Psoas muscle (tissue), 8 donors: Measurements from ENCODE around the gene POC1A. TPM values are rescaled to one million over a fixed set of nuclear protein-coding genes. Genes with fewer than 3 reads are reported as not detected.
A peak's percentile ranks its signal among the peaks of the same experiment; 100 is the strongest.

Experiments used
- ATAC-seq, 4 donors: fragments of 200-7000 bp; cut with Tn5 transposase; one replicate each; pipeline ENCODE4 v1.9.1; 2020; ENCODE audit warnings: moderate library complexity in 3 of 4, mild to moderate bottlenecking in 2 of 4
- DNase-seq, 2 donors: peaks; one replicate each; pipeline ENCODE4 v3.0.0-alpha.2; 2020
- H3K27ac ChIP-seq: fragments of 200-600 bp; one replicate; pipeline ENCODE4 v1.8.0; 2022
- H3K27me3 ChIP-seq, 3 donors: fragments of 200-600 bp in 1 of 3; one replicate each; pipeline versions ENCODE4 v1.6.1 to v1.8.0; 2013 to 2022; ENCODE audit warnings: low read length in 2 of 3, mild to moderate bottlenecking in 2 of 3, moderate library complexity in 1 of 3; ENCODE audit not compliant: insufficient read depth in 3 of 3
- H3K36me3 ChIP-seq, 2 donors: fragments of 200-600 bp in 1 of 2; one replicate each; pipeline versions ENCODE4 v1.6.1 to v1.8.0; 2013 to 2022; ENCODE audit warnings: low read depth in 1 of 2, mild to moderate bottlenecking in 1 of 2, moderate library complexity in 1 of 2; ENCODE audit not compliant: insufficient read depth in 1 of 2
- H3K4me1 ChIP-seq: fragments of 200-600 bp; one replicate; pipeline ENCODE4 v1.8.0; 2022
- H3K4me3 ChIP-seq: fragments of 200-600 bp; one replicate; pipeline ENCODE4 v1.8.0; 2022; ENCODE audit warnings: mild to moderate bottlenecking
- H3K9me3 ChIP-seq: fragments of 200-600 bp; one replicate; pipeline ENCODE4 v1.8.0; 2022
- WGBS, 3 donors: extraction: QIAGEN DNeasy Blood & Tissue Kit; methylation state at CpG; one replicate each; pipeline versions ENCODE4 v1.1.6 to v1.1.7; 2013; 5-methylcytosine and 5-hydroxymethylcytosine counted together
- intact Hi-C, 2 donors: fragments of 100-400 bp; cut with DNase I; formaldehyde crosslinking; loops; one replicate each; pipeline versions ENCODE4 v1.11.0 to v1.14.2; 2022
- polyA plus RNA-seq, 3 donors: library from polyadenylated mRNA; stranded (reverse); fragments of 200-250 nt; gene quantifications; one replicate each; pipeline ENCODE4 v1.2.3, GENCODE V29; 2013
- total RNA-seq, 4 donors: library from RNA; stranded (reverse); fragmentation: NEBNext Ultra II Directional in 2 of 4; extraction: Animal tissue kit (Norgen Biotek cat#: 25700) in 2 of 4; gene quantifications; one replicate each; pipeline versions ENCODE4 v1.2.1 to v1.2.4, GENCODE V29; 2021 to 2023
- TF ChIP-seq, protein P1 (sequence below): fragments of 200-600 bp; IDR thresholded peaks from one replicate; pipeline ENCODE4 v1.8.0; 2022; ENCODE audit warnings: antibody characterized with exemption
- donor health status: healthy with polysubstance abuse.
- donor health status: DM: no; HTN: no; CAD: no; lungs with moderate emphysema.
- donor health status: Bipolar disorder and iron deficiency.
- donor health status: healthy.
- donor health status: DM: yes; HTN: yes; CAD: no.
- donor health status: DM: no; HTN: no; CAD: no.
- donor health status: DM: no; HTN: no; CAD: no.
- donor health status: DM: yes; HTN: yes; CAD: no.

The POC1A gene
- total and polyA plus RNA-seq, 7 donors = 0.87 to 3.2 (median 1.7) TPM

DNA sequence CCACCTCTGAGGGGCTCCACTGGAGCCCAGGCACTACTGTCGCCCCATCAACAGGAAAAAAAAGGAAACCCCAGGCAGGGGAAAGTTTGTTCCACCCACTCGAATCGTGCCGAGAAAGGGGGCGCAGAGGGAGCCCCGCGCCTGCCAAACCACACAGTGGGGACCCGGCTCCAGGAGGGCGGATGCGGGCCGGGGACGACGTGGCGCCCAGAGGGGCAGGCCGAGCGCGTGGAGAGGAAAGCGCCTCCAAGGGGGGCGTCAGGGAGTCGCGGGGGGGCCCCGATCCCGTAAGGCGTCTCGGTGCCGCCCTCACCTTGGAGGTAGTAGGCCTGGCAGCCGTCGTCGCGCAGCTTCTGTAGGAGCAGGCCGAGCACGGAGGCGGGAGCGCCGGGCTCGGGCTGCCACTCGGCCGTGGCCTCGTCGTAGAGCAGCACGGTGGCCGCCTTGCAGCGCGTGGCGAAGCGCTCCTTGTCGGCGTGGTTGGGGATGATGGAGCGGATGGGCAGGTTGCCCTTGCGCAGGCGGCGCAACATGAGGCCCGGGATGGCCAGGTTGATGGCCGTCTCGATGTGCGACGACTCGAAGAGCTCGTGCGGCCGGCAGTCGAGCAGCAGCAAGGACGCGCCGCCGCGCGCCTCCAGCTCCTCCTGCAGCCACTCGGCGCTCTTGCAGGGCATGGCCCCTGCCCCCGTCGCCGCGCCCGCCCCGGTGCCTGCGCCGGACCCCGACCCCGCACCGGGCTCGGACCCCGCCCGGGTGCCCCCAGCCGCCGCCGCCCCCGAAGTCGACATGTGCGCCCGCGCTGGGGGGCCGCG is 98.5 kb downstream of the POC1A start:
- ATAC-seq (peak in 2 of 4 donors; percentile 8 to 27), DNase-seq (peak; percentile 46 to 79)
- Histone ChIP-seq H3K27me3 (no peaks in the 10 kb centered on the region), H3K9me3 (no peaks in the 10 kb centered on the region), H3K27ac (peak overlapping the region; percentile 86), H3K36me3 (peaks cover 0 to 23% of the 10 kb centered on the region in 2 donors), H3K4me1 (peaks cover 44% of the 10 kb centered on the region), H3K4me3 (peak overlapping the region; percentile 87)
- 0 to 1% (median 0%) methylated on average over 51 to 94 of the region's 94 CpGs for WGBS, 3 donors
- TF ChIP-seq, protein P1, sequence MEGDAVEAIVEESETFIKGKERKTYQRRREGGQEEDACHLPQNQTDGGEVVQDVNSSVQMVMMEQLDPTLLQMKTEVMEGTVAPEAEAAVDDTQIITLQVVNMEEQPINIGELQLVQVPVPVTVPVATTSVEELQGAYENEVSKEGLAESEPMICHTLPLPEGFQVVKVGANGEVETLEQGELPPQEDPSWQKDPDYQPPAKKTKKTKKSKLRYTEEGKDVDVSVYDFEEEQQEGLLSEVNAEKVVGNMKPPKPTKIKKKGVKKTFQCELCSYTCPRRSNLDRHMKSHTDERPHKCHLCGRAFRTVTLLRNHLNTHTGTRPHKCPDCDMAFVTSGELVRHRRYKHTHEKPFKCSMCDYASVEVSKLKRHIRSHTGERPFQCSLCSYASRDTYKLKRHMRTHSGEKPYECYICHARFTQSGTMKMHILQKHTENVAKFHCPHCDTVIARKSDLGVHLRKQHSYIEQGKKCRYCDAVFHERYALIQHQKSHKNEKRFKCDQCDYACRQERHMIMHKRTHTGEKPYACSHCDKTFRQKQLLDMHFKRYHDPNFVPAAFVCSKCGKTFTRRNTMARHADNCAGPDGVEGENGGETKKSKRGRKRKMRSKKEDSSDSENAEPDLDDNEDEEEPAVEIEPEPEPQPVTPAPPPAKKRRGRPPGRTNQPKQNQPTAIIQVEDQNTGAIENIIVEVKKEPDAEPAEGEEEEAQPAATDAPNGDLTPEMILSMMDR = peak; percentile 40
- intact Hi-C loops = loop anchor here (2.0 to 5.0 kb wide), 3 partner anchors 49 to 87 kb away; no protein-coding TSS in a partner anchor

DNA sequence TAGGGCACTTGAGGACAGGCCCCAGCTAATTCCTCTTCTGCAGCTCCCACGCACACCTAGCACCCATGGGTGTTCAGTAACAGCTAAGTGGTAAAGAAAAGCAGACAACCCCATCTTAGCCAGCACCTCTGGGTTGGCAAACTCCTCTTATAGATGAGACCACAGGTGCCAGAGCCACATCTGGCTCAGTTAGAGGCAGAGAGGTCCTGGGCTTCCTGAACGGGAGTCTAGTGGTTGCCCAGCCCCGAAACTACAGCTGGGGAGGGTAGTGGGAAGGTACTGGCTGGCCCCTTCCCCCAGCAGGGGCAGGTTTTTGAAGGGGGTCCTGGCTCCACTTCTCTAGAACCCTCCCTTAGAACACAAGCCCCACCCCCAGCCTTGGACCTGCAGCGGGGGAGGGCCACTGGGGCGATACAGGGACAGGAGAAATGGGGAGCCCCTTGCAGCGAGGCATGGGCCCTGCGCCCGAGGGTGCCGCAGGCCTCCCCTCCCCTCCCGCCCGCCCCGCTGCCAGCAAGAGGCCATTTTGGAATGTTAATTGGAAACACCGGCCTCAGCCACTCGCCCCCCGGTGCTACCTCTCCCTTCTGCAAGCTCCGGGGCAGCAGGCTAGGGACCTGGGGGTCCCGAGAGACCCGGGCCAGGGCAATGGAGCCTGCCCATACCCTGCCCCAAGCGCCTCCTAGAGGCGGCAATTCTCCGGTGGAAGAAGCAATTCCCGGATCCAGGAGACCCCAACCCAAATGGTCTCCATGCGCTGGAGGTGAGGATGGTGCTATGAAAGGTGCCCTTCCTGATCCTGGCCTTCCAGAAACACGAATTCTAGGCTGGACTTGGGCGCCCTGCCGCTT is 99.3 kb downstream of the POC1A start:
- H3K27ac ChIP-seq = peak overlapping the region; percentile 86

DNA sequence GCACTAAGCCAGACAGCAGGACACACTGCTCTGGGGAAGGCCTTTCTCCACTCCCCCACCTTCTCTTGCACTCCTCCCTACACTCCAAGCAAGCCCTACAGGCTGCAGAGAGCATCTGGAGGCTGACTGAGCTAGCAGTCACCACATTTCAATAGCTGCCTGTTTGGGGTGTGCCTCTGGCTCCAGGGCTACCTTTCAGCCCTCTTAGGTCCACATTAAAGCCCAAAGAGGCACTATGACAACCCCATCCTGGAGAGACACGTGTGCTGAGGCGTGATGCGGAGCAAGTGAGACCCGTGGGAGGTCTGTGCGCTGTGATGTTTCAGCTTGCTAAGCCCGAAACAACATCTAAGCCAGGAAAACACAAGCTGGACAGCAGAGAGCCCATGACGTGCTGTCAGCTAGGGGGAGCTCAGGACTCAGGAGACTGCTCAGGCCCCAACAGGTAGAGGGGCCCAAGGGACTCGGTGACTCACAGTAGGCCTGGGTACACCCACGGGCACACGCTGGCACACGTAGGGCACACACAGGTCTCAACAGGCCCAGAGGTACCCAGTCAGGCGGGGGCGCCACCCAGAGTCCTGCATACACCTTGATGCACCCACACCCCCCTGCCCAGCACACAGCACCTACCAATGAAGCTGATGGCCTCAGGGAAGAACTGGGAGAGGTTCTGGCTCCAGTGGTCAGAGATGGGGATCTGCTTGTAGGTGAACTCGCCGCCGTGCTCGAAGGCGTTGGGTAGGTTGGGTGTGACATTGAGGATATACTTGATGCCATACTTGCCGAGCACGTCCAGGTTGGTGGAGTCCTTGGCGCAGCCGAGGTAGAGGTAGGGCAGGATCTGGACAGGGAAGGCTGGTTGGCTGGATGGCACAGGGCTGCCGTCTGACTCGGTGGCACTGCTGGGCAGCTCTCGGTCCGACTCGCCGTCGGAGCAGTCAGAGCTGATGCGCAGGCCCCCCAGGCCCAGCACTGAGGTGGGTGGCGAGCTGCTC is 100.6 kb downstream of the POC1A start:
- H3K27me3 ChIP-seq = no peaks in the 10 kb centered on the region
- intact Hi-C loops = loop anchor here (2.0 to 5.0 kb wide), 5 partner anchors 29 to 111 kb away; partner anchors contain the start of genes PARP3 (in 1 of the 2) and RRP9 (in 1 of the 2)
- peaks cover 3 to 45% of the 10 kb centered on the region in 2 donors for H3K36me3 ChIP-seq
- TF ChIP-seq, protein P1 = peak; percentile 6
- H3K4me1 ChIP-seq = peaks cover 50% of the 10 kb centered on the region
- 63 to 72% (median 71%) methylated on average over 31 of the region's 31 CpGs for WGBS, 3 donors
- H3K27ac ChIP-seq = peak overlapping the region; percentile 86
- H3K9me3 ChIP-seq = no peaks in the 10 kb centered on the region
- DNase-seq = peak in 1 of 2 donors; percentile 69
- H3K4me3 ChIP-seq = peak overlapping the region; percentile 87
- no peak for ATAC-seq

More for the DNA sequence above, 99.3 kb downstream of the POC1A start:
- peak overlapping the region; percentile 87 for H3K4me3 ChIP-seq
- TF ChIP-seq, protein P1 = no peak
- H3K4me1 ChIP-seq = peaks cover 48% of the 10 kb centered on the region
- intact Hi-C loops = loop anchor here (2.0 to 5.0 kb wide), 5 partner anchors 43 to 113 kb away; partner anchors contain the start of genes PARP3 (in 1 of the 2) and RRP9 (in 1 of the 2)
- peaks cover under 1 to 32% of the 10 kb centered on the region in 2 donors for H3K36me3 ChIP-seq
- DNase-seq (no peak), ATAC-seq (no peak)
- WGBS, 3 donors = 5 to 12% (median 11%) methylated on average over 16 to 26 of the region's 26 CpGs
- H3K27me3 ChIP-seq = no peaks in the 10 kb centered on the region
- H3K9me3 ChIP-seq = no peaks in the 10 kb centered on the region
